Measurements from ENCODE around the gene PRKRA. TPM values are rescaled to one million over a fixed set of nuclear protein-coding genes. Genes with fewer than 3 reads are reported as not detected.

Gene PRKRA
- total RNA-seq, 2 donors from 2014 or later = 41.4 to 47.1 TPM

- TF ChIP-seq CTCF (IDR thresholded peaks at IDR 0.05) = no peak
- Histone ChIP-seq H3K9me3 (no peaks in the 10 kb centered on the region), H3K36me3 (peaks cover 16% of the 10 kb centered on the region), H3K27me3 (no peaks in the 10 kb centered on the region), H3K4me1 (peaks cover 0 to 35% of the 10 kb centered on the region in 2 donors), H3K4me3 (no peak overlapping the region), H3K27ac (peak overlapping the region in 1 of 2 donors; percentile 75)
- DNase-seq (ENCODE audit: low spot score) = no peak
These were observed 34.4 kb upstream of the PRKRA start for GRCh38 chr2:178485356-178485755.

GRCh38 chr2:178484245-178485041 lies 33.5 kb upstream of the PRKRA start:
- peak; percentile 69 for DNase-seq (ENCODE audit: low spot score)
- no peaks in the 10 kb centered on the region for H3K27me3 ChIP-seq
- no peaks in the 10 kb centered on the region for H3K9me3 ChIP-seq
- peaks cover 0 to 40% of the 10 kb centered on the region in 2 donors for H3K4me1 ChIP-seq
- no peak overlapping the region for H3K4me3 ChIP-seq
- peak overlapping the region; percentile 58 to 75 for H3K27ac ChIP-seq
- H3K36me3 ChIP-seq = peaks cover 15% of the 10 kb centered on the region
- TF ChIP-seq CTCF (IDR thresholded peaks at IDR 0.05) = no peak

GRCh38 chr2:178482437-178482836 lies 31.5 kb upstream of the PRKRA start:
- no peak for DNase-seq (ENCODE audit: low spot score)
- Histone ChIP-seq H3K9me3 (no peaks in the 10 kb centered on the region), H3K27me3 (no peaks in the 10 kb centered on the region), H3K4me1 (peaks cover 0 to 50% of the 10 kb centered on the region in 2 donors), H3K36me3 (peaks cover 3% of the 10 kb centered on the region), H3K4me3 (no peak overlapping the region), H3K27ac (no peak overlapping the region)
- no peak for TF ChIP-seq CTCF (IDR thresholded peaks at IDR 0.05)

GRCh38 chr2:178480227-178481181 lies 29.5 kb upstream of the PRKRA start, which contains the start of gene PLEKHA3:
Gene PLEKHA3, plus strand, starts transcription at chr2:178480457. Its CDS starts 413 bp downstream, at chr2:178480870.
- Histone ChIP-seq H3K36me3 (no peaks in the 10 kb centered on the region), H3K27ac (peak within 1 kb of the TSS; percentile 93 to 95), H3K9me3 (no peaks in the 10 kb centered on the region), H3K4me3 (peak within 1 kb of the TSS; percentile 64 to 92), H3K4me1 (peaks cover 0 to 55% of the 10 kb centered on the region in 2 donors), H3K27me3 (no peaks in the 10 kb centered on the region)
- DNase-seq (ENCODE audit: low spot score) = peak; percentile 96
- TF ChIP-seq CTCF (IDR thresholded peaks at IDR 0.05) = no peak

GRCh38 chr2:178479758-178480226 lies 28.8 kb upstream of the PRKRA start:
- Histone ChIP-seq H3K4me1 (peaks cover 0 to 52% of the 10 kb centered on the region in 2 donors), H3K27ac (peak overlapping the region; percentile 93 to 95), H3K9me3 (no peaks in the 10 kb centered on the region), H3K36me3 (no peaks in the 10 kb centered on the region), H3K4me3 (peak overlapping the region; percentile 64 to 92), H3K27me3 (no peaks in the 10 kb centered on the region)
- no peak for TF ChIP-seq CTCF (IDR thresholded peaks at IDR 0.05)
- no peak for DNase-seq (ENCODE audit: low spot score)
